ACHN (cell line): ENCODE measurements around the gene TRAFD1.

Source experiments
- DNase-seq: peaks from one replicate; pipeline ENCODE4 v3.0.0-alpha.2; 2015
- in situ Hi-C: cut with HindIII; loops from 2 replicates; pipeline ENCODE4 v1.10.0; 2017; ENCODE audit warnings: low sequenced_read_pairs, low pct_ligation_motif_present, low pct_unique_long_range_greater_than_20kb

The TRAFD1 gene

GRCh38 chr12:112169161-112169872 is 44.0 kb downstream of the TRAFD1 start:
- in situ Hi-C loops, result no loop called here
- DNase-seq, result no peak

GRCh38 chr12:112169966-112170365 is 44.6 kb downstream of the TRAFD1 start:
- DNase-seq, result no peak
- in situ Hi-C loops, result no loop called here

DNA sequence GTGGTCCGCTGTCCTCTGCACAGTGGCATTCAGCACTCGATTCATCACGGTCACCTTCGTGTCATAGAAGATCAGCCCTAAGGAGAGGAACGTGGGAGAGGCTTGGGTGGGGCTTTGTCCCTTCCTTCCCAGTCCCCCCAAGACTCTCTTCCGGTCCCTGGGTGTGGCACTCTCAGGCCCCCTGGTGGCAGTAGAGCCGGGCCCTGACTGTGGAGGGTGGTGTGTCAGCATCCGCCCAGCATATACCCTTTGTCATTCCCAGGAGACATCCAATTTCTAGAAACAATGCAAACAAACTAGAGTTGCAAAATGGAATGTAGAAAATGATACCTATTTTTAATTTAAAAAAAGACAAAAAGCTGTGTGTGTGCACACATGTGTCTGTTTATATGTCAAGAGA is 45.0 kb downstream of the TRAFD1 start:
- in situ Hi-C loops, result no loop called here
- DNase-seq, result peak; percentile 28

- in situ Hi-C loops, result no loop called here
- no peak for DNase-seq
These were observed 45.7 kb downstream of the TRAFD1 start for GRCh38 chr12:112170971-112171596.

GRCh38 chr12:112172556-112173324 is 47.4 kb downstream of the TRAFD1 start:
- in situ Hi-C loops, result no loop called here

GRCh38 chr12:112175361-112176155 is 50.2 kb downstream of the TRAFD1 start:
- no peak for DNase-seq
- in situ Hi-C loops, result no loop called here

More at GRCh38 chr12:112172556-112173324, 47.4 kb downstream of the TRAFD1 start:
- no peak for DNase-seq

GRCh38 chr12:112176321-112177010 is 51.1 kb downstream of the TRAFD1 start:
- no peak for DNase-seq
- in situ Hi-C loops, result no loop called here

DNA sequence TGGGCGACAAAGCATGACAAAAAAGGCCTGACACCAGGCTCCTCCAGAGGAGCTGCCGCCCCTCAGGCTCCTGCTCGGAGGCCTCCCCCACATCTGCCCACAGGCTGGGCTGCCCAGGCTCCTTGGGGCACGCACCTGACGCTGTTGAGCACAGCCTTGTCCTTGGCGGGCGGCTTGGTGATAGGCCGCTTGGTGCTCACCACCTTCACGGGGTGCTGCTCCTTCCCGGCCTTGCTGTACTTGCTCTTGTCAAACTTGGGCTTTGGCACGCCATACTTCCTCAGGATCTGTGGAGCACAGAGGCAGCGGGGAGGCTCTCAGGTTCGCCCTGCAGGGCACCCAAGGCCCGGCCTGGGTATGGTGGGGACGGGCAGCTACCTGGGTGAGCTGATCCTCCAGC is 53.4 kb downstream of the TRAFD1 start:
- no peak for DNase-seq
- in situ Hi-C loops, result no loop called here

GRCh38 chr12:112179341-112179740 is 54.0 kb downstream of the TRAFD1 start:
- in situ Hi-C loops, result no loop called here
- no peak for DNase-seq

DNA sequence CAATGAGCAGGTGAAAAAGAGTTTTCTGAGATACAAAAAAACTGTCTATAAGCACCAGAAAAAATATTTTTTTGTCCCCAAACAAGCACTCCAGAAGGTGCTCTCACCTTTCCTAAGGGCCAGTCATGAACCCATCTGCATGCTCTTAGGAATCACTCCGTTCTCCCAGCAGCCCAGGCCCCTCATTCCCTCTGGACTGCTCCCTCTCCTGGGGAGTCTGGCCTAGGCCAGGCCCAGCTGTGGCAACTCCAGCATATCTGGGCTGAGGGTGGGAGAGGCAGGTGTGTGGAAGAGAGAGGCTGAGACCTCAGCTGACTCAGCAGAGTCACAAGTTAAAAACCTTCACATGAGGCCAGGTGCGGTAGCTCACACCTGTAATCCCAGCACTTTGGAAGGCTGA is 54.6 kb downstream of the TRAFD1 start:
- DNase-seq, result no peak
- in situ Hi-C loops, result no loop called here

DNA sequence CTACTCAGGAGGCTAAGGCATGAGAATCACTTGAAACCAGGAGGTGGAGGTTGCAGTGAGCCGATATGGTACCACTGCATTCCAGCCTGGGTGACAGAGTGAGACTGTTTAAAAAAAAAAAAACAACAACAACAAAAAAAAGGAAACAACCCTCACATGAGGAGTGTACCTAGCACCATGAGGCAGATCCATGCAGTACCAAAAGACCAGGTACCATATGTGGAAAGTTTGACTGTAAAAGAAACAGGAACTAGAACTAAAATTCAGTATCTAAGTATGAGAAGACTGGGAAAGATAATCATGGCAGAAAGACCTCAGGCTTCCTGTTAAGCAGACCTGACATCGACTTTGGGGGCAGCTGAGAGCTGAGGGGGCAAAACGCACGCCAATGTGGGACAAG is 55.1 kb downstream of the TRAFD1 start:
- no peak for DNase-seq
- in situ Hi-C loops, result no loop called here

DNA sequence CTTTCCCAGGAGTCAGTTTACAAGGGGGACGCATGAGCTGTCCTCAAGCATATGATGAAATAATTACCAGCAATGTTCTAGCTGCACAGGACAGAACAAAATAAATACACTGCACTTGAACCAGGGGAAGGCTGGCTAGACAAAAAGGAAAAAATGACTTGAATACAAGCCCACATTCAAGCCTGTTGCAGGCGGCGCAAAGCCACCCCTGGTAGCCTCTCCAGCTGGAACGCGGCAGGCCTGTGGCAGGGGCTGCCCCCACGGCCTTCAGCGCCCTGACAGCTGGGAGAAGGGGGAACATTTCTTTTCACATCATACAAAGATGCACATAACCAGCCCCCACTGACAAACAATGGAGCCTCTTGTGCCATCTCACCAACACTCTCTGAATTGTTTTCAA is 57.1 kb downstream of the TRAFD1 start:
- DNase-seq, result no peak
- in situ Hi-C loops, result no loop called here

- DNase-seq, result no peak
- in situ Hi-C loops, result no loop called here
These were observed 58.0 kb downstream of the TRAFD1 start for GRCh38 chr12:112183141-112184021.

DNA sequence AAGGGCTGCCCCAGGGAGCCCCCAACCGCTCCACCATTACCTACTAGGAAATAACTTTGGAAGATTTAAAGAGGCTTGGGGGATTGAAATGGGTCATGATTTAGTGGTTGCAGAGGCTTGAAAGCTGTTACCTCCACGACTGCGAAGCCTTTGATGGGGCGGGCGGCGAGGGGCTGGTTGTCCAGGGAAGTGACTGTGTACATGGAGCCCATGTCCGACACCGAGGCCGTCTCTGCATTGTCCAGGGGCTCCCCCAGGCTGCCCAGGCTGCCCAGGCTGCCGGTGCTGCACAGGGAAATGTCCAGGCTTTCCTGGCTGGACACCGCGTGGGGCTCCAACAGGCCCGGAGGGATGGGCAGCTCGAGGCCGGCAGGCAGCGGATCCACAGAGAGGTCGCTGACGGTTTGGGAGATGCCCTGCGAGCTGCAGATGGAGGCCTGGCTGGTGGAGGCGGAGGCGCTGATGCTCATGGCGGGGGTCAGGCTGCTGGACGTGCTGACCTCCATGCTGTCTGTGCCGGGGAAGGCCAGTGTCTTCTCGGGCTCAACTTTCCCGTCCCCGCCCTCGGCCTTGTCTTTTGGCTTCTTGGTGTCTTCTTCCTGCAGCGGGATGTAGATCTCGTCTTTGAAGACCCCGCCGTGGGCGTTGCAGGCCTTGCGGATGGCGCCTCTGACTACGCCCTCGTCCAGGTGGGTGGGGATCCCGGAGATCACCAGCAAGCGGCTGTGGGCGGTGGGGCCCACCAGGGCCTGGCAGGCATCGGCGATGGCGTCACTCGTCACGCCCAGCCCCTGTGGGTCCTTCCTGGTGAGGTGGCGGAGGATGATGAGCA is 58.9 kb downstream of the TRAFD1 start:
- in situ Hi-C loops, result no loop called here
- DNase-seq, result no peak

GRCh38 chr12:112185093-112185923 is 59.9 kb downstream of the TRAFD1 start:
- in situ Hi-C loops, result no loop called here
- DNase-seq, result no peak
